CD4-positive, alpha-beta T cell treated with Interleukin-10 for 1 hour (primary cell): Measurements from ENCODE around the gene STRA8.

ENCODE experiments used
- DNase-seq: peaks from one replicate; pipeline ENCODE4 v3.0.0-alpha.2; 2020

The STRA8 gene

DNA sequence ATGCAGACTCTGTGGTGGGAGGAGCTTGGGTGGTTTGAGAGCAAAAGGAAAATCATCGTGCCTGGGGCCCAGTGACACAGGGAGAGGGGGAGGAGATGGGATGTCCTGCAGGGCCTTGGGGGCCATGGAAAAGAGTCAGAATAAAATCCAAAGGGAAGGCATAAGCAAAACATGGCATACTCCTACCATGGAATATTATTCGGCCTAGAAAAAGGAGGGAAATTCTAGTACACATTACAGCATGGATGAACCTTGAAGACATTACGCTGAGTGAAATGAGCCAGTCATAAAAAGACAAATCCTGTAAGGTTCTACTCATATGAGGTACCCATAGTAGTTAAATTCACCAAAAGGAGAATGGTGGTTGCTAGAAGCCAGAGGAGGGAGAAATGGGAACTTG, 38.7 kb downstream of the STRA8 start:
- DNase-seq: no peak

GRCh38 chr7:135273581-135273980, 39.9 kb downstream of the STRA8 start:
- no peak for DNase-seq

GRCh38 chr7:135274495-135275268, 41.0 kb downstream of the STRA8 start:
- DNase-seq: peak; percentile 76

GRCh38 chr7:135275971-135276580, 42.4 kb downstream of the STRA8 start:
- no peak for DNase-seq

DNA sequence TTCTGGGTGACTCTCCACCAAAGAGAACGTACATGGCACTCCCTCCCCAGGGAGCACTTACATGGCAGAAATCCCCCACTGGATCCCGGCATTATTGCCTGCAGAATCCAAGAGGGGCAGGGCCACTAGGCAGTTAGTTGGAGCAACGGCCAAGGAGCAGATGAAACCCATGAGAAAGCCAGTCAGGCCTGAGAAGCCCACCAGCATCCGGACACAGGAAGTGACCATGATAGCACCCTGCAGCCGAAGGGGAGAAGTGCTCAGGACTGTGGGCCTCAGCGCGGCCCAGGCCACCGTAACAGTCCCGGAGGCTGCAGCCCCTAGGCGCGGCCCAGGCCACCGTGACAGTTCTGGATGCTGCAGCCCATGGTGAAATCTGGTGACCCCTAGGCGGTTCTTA, 43.5 kb downstream of the STRA8 start:
- no peak for DNase-seq

DNA sequence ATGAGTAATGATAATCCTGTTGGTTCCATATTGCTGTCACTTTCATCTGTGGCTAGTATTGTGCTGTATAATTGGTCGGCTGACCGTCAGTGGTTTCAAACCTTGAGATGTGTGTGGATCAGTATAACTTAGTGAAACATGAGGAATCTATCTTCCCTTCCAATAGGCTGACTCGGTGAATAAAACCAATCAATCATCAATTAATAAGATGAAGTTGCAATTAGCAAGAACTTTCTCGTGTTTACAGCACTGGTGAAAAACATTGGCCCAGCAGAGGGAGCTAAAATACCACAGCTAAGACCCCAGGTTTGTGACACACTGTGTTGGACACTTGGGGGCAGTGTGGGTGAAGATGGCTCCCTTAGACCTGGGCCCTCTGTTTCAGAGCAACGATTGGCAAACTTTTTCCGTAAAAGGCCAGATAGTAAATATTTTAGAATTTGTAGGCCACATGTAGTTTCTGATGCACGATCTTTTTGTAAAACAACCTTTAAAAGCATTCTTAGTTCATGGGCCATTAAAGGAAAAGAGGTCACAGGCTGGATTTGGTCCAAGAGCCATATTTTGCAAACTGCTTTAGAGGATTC, 47.8 kb downstream of the STRA8 start:
- peak; percentile 85 for DNase-seq

- peak; percentile 6 for DNase-seq
Measured at GRCh38 chr7:135282561-135283254, 49.1 kb downstream of the STRA8 start.

- DNase-seq: no peak
Measured at GRCh38 chr7:135283959-135284638, 50.5 kb downstream of the STRA8 start.

GRCh38 chr7:135285547-135286233, 52.1 kb downstream of the STRA8 start:
- no peak for DNase-seq

GRCh38 chr7:135286876-135287275, 53.2 kb downstream of the STRA8 start:
- no peak for DNase-seq

GRCh38 chr7:135290594-135290993, 57.0 kb downstream of the STRA8 start:
- no peak for DNase-seq

- DNase-seq: no peak
Measured at GRCh38 chr7:135291809-135292253, 58.2 kb downstream of the STRA8 start.

GRCh38 chr7:135299235-135299634, 65.6 kb downstream of the STRA8 start:
- no peak for DNase-seq

- DNase-seq: no peak
Measured at GRCh38 chr7:135300913-135301765, 67.5 kb downstream of the STRA8 start.
